ENCODE results near the gene NOP56.
"Not testable (repeated sequence)": the region's sequence is repeated elsewhere in the genome, so short reads cannot be mapped to it uniquely, and the experiment has no call there.

NOP56 gene

DNA sequence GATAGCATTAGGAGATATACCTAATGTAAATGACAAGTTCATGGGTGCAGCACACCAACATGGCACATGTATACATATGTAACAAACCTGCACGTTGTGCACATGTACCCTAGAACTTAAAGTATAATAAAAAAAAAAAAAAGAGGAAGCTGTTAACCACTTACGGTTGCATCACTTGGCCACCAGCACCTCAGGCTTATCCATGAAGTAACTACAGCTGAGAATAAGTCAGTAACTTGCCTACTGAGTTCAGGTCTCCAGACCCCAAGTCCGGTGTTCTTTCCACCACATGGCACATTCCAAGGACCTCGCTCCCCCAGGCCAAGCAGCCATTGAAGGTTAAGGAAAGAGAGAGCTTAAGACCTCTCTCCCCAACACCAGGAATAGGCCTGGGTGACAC is 32.4 kb downstream of the NOP56 start:
- not testable (repeated sequence) for DNase-seq (ENCODE audit: low read depth)

DNA sequence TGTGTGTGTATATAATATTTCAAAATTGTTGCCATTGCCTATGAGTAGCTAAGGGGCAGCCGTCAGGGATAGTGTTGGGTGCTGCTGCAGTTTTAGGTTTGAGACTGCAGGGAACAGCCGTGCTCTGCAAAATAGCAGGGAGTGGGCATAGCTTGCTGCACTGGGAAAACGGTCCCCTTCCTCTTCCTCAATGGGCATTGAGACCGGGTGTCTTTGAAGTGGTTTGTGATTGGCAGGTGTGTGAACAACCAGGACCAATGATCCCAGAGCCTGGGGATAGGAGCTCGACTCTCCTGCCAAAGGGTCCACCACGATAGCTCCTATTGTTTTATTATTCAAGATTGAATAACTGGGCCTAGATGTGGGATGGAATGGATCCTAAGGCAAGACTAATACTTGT is 35.1 kb downstream of the NOP56 start:
- DNase-seq (ENCODE audit: low read depth), result no peak

DNA sequence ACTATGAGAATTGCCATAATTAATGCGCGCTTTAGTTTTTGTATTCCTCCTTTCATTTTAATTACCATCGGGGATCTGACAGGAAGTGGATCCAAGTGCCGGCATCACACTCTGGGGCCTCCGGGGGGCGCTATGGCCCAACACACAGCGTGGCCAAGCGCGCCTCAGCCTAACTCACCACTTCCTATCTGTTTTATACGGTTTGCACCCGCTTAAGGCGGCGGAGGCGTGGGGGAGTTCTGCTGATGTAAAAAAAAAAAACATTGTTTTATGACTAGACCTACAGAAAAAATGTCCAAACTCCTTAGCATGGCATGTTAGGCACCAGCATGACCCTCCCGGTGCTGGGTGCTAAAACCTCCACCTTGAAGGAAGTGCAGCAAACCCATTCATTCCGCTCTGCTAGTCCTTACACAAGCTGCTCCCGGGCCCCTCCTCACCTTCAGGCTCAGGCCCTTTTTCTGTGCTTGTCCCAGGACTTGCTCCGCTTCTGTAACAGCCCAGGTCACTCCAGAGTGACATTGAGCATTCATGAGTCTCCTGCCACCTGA is 35.7 kb downstream of the NOP56 start:
- DNase-seq (ENCODE audit: low read depth), result peak; percentile 42

DNA sequence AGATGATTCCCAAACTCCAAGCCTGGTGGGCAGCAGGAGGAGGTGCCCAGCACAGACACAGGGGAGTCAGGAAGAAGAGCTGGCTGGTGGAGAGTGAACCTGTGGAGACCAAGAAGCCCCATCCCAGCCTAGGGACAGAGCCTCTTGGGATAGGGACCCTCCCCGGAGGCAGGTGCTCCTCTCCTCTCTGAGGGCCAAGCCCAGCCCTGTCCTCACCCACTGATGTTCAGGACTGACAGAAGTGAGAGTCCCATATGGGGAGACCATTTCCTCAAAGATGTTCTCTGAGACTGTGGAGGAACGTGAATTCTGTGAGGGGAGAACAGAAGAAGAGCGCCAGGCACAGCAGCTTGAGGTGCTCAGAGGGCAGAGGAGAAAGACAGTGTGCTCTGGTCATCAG is 37.8 kb downstream of the NOP56 start:
- no peak for DNase-seq (ENCODE audit: low read depth)

DNA sequence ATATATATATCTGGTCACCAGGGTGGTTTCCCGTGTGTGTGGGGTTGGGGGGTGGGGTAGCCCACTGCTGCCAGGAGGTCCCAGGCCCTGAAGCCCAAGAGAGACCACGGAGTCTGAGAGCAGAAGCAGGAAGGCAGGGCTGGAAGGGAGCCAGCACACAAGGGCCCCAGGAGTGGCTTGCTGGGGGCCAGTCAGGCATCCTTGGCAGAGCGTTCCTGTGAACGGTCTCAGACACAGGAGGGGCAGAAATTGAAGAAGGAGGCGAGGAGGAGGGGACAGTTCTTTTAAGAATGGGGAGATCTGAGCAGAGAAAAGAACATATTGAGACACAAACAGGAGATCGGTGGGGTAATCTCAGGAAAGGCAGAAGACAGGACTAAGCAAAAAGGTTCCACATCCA is 38.3 kb downstream of the NOP56 start:
- DNase-seq (ENCODE audit: low read depth), result no peak

DNA sequence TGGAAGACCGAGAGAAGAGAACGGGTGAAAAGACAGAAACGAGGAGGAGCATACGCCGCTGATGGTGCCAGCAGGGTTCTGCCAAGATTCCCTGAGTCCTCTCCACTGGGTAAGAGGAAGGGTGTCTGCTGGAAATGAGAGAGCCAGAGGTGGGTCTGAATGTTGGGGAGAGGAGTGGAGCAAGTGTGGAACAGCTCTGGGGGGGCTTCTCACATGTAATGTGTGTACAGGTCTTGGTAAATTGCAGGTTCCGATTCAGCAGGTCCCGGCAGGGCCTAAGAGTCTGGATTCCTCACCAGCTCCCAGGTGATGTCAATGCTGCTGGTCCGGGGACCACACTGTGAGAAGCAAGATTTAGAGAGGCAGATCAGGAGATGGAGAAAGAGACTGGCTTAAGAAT is 38.7 kb downstream of the NOP56 start:
- DNase-seq (ENCODE audit: low read depth), result no peak

DNA sequence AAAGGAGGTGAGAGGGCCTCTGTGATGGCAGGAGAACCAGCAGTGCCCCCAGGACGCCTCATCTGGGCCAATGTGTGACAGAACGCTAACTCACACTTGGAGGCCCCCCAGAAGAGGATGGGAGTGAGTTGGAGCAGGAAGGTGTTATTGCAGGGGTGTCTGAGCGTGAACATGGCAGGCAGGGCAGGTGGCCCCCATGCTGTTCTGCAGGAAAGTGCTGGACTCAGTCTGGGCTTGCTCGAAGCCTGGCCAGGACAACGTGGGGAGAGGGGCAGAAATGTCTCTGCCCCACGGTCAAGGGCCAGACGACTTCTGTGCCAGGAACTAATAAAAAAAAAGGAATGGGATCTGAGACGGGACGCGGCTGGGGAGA is 39.2 kb downstream of the NOP56 start:
- no peak for DNase-seq (ENCODE audit: low read depth)

DNA sequence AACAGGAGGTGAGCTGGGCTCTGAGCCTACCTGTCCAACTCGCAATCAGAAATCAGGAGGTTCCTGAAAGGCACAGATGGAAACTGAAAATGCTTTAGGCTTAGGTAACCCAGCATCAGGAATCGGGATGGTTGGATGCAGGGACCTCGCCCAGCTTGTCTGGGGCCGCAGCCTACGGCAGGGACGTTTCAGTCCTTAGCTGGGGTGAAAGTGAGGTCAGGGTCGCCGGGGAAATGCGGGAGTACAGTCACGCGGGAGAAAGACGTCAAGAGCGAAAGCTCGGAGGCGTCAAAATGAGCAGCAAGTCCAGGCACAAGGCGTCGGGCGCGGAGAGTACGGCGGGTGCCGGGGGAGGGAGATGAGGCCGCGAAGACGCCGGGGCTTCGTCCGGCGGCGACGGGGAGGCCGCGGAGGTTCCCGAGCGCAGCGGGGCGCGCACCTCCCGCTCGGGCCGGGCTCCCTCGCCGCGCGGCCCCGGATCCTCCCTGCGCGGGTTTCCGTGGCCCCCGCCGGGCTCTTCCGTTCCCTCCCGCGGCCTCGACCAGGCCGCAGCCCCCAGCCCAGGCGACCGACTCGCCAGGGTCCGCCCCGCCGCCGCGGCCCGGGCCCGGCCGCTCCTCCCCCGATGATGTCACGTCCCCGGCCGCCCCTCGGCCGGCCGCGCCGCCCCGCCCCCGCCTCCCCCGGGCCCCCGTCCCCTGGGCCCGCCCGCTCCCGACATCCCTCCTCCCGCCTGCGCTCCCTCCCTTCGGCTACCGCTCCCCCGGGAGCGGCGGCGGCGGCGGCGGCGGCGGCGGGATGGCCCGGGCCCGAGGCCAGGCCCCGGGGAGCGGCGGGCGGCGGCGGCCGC is 39.8 kb downstream of the NOP56 start, which contains the start of gene EBF4:
EBF4 (plus strand) TSS at position 745 of the 850 bp plus-strand sequence. CDS start 866 bp downstream, outside the sequence.
- DNase-seq (ENCODE audit: low read depth), result peak; percentile 10

DNA sequence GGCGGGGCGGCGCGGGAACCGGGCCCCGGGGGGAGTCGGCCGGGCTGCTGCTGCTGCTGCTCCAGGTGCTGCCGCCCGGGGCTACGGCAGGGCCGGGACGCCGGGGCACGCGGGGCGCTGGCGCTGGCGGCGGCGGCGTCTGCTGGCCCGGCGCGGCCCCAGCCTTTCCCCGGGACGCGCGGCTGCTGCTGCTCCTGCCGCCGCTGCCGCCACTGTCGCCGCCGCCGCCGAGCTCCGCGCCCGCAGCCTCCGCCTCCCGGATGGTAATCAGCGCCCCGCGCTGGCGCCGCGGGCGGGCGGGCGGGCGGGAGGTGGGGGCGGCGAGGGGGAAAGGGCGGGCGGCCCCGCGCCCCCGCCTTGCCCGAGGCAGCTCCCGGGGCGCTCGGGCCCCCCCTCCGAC is 40.5 kb downstream of the NOP56 start:
- DNase-seq (ENCODE audit: low read depth), result no peak

DNA sequence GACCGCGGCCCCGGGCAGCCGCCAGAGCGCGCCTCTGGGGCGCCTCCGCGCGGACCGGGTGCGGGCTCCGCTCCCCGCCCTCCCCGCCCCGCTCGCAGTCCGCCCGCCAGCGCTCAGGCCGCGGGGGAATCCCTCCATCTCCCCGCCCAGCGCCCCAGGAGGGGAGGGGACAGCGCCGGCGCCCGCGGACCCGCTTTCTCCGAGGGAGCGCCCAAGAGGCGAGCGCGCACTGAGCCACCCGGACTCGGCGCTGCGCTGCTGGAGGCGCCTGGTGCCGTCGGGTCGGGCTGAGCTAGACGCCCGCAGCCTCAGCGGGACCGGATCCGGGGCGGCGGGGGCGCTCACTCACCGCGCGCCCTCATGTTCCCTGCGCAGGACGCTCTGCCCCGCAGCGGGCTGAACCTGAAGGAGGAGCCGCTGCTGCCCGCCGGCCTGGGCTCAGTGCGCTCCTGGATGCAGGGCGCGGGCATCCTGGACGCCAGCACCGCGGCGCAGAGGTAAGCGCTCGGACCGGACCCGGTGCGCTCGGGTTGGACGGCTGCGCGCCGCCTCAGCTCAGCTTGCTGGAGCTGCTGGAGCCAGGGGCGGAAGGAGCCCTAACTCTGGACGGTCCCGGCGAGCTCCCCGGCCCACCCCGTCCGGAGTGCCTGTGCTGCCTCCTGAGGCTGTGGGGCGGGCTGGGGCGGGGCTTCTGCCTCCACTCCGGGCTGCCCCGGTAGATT is 41.0 kb downstream of the NOP56 start:
- peak; percentile 4 for DNase-seq (ENCODE audit: low read depth)

DNA sequence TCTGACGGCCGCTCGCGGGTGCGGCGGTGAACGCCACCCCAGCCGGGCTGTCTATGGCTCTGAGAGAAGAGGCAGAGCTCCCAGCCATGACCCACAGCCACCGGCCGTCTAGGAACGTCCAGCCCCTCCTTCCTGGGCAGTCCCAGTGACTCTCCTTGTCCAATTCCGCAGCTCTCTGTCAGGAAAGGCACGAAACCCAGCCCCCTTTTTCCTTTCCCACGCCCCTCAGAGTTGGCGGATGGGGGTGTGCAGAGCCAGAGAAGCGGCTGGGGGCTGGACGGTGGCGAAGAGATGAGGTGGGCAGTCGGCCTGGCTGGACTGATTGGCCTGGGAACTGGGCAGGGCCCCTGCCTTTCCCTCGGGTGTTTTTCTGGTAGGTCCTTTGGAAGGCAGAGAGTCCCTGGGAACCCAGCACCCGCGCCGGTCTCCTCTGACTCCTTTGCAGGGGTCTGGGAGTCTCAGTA is 41.6 kb downstream of the NOP56 start:
- DNase-seq (ENCODE audit: low read depth), result no peak

DNA sequence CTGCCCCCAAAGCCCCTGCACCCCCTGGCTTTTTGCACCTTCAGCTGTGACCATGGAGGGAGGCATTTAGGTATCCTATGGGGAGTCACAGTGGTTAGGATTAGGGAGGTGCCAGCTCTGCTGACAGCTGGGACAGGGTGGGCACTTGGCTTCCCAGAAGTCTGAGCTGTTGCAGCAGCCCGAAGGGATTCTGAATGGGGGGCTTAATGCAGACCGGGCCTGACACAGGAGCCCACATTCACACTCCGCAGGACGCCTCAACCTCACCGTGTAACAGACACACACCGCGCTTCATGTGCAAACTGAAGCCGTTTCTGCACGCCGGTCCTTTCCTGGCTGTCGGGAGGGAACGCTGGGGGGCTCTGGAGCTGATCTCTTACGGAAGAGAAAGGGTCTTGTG is 42.1 kb downstream of the NOP56 start:
- no peak for DNase-seq (ENCODE audit: low read depth)

DNA sequence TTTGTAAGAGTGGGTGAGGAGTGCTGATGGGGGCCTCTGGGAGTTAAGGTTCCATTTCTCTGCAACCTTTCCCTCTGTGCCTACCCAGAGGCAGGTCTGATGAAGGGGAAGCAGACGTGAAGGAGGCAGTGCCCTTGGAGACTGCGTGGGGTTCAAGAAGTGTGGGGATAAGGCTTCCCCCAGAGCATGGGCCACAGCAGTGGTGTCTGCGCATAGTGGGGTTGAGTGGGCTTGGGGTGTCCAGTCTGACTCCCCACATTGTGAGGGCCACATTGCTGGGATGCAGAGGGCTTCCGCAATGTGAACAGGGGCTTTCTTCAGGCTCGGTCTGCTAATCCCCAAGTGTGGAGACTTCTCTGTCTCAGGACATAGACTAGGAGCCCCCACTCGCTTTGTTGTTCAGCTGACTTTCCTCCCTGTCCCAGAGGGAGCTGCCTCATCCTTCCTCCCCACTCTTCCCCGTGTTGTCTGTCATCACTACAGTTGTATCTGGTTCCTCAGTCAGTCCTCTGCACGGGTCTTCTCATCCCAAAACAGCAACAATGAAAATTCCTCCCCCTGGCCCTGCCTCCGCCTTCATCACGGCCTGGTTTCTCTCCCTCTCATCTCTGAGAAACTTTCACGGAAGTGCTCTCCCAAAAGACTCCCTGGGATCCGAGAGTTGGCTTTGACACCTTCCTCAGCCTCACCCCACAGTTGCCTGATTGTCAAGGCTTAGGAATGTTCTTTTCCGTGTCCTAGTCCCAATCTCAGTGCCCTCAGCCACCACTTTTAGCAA is 43.0 kb downstream of the NOP56 start:
- no peak for DNase-seq (ENCODE audit: low read depth)

DNA sequence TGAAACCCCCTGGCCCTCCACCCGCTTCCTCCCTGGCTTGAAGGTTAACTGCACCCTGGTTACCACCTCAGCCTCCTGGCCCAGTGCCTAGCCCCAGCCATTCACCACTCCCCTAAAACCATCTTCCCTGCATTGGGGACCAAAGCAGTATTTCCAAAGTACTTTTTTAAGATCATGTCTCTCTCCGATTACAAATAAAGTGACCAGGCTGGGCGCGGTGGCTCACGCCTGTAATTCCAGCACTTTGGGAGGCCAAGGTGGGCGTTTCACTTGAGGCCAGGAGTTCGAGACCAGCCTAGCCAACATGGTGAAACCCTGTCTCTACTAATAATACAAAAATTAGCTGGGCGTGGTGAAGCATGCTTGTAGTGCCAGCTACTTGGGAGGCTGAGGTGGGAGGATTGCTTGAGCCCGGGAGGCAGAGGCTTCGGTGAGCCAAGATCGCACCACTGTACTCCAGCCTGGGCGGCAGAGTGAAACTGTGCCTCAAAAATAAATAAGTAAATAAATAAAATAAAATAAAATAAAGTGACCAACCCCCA is 43.6 kb downstream of the NOP56 start:
- DNase-seq (ENCODE audit: low read depth), result not testable (repeated sequence)

DNA sequence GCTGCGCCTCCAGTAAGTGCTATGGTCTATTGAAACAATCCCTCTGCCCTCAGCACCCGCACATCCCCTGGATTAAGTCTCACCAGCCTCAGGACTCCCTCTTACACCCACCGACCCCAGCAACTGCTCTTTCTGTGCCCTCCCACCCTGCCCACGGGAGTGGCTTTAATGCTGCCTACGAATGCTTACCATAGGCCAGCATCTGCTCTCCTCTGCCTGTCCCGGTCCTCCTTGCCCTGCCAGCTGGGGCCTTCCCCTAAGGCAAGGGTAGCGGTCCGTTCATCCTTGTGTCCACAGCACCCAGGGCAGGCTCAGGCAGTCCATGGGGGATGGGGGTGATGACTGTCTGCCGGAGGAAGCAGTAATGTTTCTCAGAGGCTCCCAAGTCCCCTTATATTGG is 44.2 kb downstream of the NOP56 start:
- DNase-seq (ENCODE audit: low read depth), result no peak

DNA sequence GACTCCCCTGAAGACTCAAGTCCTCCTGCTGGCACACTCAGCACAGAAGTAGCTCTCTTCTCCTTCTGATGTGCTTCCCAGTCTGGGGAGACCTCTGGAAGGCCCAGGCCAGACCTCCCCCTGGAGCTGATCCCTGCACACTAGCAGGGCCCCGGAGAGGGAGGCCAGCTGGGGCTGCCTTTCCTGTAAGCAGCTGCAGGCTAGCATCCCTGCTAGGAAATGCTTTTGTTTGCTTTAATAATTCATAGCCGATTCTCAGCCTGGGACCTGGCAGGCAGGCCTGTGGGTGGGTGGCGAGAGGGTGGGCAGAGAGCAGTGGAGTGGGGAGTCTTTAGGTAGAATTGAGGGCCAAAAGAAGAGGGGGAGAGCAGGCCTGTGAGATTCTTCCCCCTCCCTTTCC is 45.3 kb downstream of the NOP56 start:
- no peak for DNase-seq (ENCODE audit: low read depth)

DNA sequence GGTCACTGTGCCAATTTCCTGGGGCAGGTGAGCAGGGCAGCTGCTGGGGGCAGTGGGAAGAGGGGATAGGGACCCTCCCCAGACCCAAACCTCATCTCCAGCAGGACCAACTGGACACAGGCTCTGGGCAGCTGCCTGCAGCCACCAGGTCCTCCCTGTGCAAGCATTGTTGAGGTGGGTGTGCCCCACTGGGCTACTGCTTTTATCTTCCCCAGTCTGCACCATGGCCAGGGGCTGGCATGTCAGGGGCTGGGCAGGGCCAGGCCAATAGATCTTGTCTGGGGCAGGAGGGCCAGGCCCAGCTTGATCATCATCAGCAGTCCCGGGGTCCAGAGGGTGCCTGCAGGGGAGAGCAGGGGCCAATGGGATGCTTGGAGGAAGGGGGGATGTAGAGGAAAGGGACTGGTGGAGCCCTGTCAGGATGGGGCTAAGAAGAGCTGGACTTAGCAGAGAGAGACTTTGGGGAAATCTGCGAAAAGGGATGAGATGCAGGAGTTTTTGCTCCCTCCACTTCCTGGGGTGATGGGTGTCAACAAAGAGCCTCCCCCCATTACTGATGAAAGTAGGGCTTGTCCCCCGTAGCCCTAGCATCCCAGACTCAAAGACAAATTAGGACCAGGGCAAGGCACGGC is 45.9 kb downstream of the NOP56 start:
- DNase-seq (ENCODE audit: low read depth), result no peak

DNA sequence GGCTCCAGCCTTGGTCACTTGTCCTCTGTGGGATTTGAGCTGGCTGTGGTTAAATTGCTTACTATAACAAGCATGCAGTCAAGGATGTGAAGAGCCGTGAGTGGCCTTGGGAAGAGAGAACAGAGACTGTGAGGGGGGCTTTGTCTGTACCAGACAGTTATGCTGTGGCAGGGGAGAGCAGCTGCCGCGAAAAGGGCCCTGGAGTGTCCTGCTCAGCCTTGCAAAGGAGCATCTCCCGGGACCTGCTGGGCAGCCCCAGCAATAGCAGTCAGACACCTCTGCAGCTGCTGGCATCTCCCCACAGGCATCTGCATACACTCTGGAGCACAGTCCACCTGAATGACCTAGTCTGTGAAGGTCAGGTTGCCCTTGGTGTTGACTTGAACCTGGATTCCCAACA is 46.5 kb downstream of the NOP56 start:
- no peak for DNase-seq (ENCODE audit: low read depth)

DNA sequence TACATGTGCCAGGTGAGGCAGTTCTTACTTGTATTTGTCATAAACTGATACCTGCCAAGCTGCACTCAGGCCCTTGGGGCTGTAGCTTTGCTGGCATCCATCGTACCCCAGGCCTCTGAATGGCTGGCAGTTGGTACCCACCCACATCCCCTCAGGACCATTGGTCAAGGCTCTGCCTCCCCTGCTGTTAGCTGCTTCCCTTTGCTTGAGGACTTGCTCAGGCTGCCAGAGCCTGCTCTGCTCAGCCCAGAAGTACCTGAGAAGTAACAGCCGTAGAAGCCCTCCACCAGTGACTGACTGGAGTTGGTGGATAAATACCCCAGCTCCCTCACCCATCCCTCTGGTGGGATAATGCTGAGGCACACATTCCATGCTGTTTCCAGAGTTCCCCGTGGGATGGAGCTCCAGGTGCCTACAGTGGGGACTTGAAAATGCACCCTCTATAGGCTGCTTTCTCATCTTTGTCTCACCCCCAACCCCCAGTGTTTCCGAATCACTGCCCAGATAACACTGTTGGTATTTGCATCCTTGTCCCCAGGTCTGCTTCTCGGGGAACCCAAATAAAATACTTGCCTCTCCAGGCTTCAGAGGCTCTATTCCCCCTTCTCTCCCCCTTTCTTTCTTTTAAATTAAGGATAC is 47.5 kb downstream of the NOP56 start:
- DNase-seq (ENCODE audit: low read depth), result no peak

DNA sequence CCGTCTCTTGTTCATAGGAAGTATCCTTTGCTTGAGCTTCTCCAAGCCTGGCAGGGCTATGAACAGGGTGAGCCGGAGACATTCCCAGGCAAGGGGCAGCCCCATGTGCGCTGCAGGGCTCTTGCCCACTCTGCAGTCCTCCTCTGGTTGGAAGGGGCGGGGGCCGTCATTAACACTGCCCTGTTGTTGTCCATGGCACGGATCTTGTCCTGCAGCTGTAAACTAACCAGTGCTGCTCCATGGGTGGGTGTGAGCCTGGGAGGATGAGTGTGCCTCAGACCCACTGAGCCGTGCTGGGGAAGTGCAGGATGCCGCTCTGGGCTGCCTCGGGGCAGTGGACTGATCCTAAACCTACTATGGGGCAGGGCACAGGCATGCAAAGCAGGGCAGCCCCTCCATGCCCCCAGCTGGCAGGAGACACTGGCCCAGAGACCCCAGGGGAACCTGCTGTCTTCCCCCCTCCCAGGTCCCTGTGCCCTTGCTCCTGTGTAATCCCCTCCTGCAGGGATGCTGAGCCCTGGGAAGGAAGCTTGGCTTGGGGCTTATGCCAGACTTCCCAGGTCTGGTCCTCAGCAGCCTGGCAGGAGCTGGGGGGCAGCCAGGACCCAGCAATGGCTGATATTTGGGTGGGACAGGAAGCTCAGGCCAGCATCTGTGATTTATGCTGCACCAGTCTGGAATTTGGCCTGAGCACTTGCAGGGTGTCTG is 48.6 kb downstream of the NOP56 start:
- DNase-seq (ENCODE audit: low read depth), result no peak

All from amniotic epithelial cell (primary cell).